ENCODE results near the gene KCTD10.

DNA sequence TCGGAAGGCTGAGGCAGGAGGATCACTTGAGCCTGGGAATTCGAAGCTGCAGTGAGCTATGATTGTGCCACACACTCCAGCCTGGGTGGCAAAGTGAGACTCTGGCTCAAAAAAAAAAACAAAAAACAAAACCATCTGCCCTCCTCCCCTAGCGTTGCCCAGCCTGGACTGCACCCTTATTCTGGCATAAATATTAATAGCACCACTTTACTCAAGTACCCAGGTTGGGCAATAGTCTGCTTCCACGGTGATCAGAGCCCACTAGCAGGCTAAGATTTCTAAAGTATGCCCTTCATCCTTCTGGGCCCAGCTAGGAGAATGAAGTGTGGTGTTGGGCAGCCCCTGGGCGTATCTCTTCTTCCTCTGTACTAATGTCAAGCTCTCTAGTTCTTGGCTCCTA is 33.3 kb downstream of the KCTD10 start:
- TF ChIP-seq, protein P1, sequence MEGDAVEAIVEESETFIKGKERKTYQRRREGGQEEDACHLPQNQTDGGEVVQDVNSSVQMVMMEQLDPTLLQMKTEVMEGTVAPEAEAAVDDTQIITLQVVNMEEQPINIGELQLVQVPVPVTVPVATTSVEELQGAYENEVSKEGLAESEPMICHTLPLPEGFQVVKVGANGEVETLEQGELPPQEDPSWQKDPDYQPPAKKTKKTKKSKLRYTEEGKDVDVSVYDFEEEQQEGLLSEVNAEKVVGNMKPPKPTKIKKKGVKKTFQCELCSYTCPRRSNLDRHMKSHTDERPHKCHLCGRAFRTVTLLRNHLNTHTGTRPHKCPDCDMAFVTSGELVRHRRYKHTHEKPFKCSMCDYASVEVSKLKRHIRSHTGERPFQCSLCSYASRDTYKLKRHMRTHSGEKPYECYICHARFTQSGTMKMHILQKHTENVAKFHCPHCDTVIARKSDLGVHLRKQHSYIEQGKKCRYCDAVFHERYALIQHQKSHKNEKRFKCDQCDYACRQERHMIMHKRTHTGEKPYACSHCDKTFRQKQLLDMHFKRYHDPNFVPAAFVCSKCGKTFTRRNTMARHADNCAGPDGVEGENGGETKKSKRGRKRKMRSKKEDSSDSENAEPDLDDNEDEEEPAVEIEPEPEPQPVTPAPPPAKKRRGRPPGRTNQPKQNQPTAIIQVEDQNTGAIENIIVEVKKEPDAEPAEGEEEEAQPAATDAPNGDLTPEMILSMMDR (IDR thresholded peaks at IDR 0.05; ENCODE audit: low read depth, low read length) = no peak
- no peak for TF ChIP-seq POLR2A (IDR thresholded peaks at IDR 0.05; ENCODE audit: extremely low read depth, insufficient read length)
- TF ChIP-seq, protein P2, sequence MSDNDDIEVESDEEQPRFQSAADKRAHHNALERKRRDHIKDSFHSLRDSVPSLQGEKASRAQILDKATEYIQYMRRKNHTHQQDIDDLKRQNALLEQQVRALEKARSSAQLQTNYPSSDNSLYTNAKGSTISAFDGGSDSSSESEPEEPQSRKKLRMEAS (IDR thresholded peaks at IDR 0.05; ENCODE audit: low read depth, low read length) = no peak
